B cell (primary cell): Measurements from ENCODE around the gene KLC4.

ENCODE experiments used
- EZH2 ChIP-seq: IDR thresholded peaks from 2 replicates; pipeline ENCODE4 v1.6.1; 2012; ENCODE audit warnings: borderline replicate concordance, low read depth, mild to moderate bottlenecking, moderate library complexity, low read length; ENCODE audit not compliant: insufficient read depth, poor library complexity, severe bottlenecking
- TF ChIP-seq, protein P1 (sequence below): fragments of 200-600 bp; IDR thresholded peaks from one replicate; pipeline ENCODE4 v1.8.0; 2022; ENCODE audit warnings: antibody characterized with exemption, mild to moderate bottlenecking

DNA sequence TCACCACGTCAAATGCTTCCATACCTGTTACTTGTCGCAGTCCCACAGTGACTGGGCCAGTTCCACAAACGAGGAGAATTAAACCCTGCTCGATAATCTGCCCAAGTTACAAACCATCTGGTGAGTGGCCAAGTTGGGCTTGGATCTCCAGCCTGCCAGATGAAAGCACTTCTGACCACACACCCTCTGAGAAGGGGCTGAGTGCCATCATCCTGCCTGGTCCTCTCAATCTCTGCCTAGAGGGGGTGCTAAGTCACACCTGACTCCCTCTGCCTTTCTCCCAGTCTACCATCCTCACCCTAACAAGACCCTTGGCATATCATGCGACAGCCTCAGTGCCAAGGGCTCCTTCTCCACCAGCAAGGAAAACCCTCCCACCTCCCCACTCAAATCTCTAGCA is 22.2 kb upstream of the KLC4 start:
- TF ChIP-seq, protein P1, sequence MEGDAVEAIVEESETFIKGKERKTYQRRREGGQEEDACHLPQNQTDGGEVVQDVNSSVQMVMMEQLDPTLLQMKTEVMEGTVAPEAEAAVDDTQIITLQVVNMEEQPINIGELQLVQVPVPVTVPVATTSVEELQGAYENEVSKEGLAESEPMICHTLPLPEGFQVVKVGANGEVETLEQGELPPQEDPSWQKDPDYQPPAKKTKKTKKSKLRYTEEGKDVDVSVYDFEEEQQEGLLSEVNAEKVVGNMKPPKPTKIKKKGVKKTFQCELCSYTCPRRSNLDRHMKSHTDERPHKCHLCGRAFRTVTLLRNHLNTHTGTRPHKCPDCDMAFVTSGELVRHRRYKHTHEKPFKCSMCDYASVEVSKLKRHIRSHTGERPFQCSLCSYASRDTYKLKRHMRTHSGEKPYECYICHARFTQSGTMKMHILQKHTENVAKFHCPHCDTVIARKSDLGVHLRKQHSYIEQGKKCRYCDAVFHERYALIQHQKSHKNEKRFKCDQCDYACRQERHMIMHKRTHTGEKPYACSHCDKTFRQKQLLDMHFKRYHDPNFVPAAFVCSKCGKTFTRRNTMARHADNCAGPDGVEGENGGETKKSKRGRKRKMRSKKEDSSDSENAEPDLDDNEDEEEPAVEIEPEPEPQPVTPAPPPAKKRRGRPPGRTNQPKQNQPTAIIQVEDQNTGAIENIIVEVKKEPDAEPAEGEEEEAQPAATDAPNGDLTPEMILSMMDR: no peak
- no peak for TF ChIP-seq EZH2
